GM12873 (cell line): ENCODE results near the gene FOXO3.

Source experiments
- CTCF ChIP-seq: IDR thresholded peaks from 2 replicates; pipeline ENCODE4 v1.5.1; 2012; ENCODE audit warnings: low read depth, mild to moderate bottlenecking, moderate library complexity, low read length, control low read depth; ENCODE audit not compliant: insufficient read depth; ENCODE audit errors: missing control alignments

Gene FOXO3

GRCh38 chr6:108728826-108729225 is 168.1 kb downstream of the FOXO3 start:
- no peak for TF ChIP-seq CTCF

DNA sequence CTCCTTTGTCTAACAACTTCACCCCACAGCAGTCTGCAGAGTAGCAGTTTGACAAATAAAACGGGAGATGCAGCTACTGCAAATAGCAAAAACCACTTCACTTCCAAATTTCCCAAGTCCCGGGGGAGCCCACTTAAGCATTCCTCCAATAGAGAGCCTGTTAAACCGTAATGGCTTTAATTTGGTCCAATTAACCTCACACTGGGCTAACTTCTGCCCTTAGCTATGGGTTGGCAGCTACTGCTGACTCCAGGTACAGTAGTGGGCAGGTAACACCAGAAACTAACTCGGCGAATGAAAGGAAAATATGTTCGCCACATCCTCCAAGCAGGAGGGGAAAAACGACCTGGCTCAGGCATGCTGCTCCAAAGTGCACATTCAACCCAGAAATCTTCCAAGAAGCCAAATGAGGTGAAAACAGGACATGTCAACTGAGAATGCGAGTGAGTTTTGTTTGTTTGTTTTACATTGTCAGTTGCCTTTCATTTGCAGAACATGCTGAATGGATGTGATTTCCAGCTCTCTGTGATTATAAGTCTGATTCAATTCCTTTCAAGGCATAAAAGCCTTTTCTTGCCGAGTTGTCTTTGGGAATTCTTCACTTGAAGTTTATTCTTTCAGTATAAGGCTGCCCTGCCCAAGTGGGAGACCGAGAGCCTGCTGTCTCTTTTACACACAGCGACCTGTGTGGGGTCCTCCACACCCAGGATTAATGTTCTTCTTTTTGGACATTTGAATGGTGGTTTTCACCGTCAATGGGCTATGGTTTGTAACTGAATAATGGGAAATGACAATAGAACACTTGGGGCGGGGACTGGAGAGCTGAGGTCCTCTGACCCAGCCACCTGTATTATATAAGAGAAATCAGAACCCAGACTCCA is 170.2 kb downstream of the FOXO3 start:
- TF ChIP-seq CTCF = no peak

GRCh38 chr6:108732091-108732870 is 171.6 kb downstream of the FOXO3 start:
- no peak for TF ChIP-seq CTCF

GRCh38 chr6:108733051-108733450 is 172.3 kb downstream of the FOXO3 start:
- no peak for TF ChIP-seq CTCF

- no peak for TF ChIP-seq CTCF
These were observed 173.1 kb downstream of the FOXO3 start for GRCh38 chr6:108733706-108734265.
